GM19238 (cell line): ENCODE results near the gene SPINK1.
A peak's percentile ranks its signal among the peaks of the same experiment; 100 is the strongest.
"Not testable (repeated sequence)": the region's sequence is repeated elsewhere in the genome, so short reads cannot be mapped to it uniquely, and the experiment has no call there.

Experiments
- DNase-seq: peaks from one replicate; pipeline ENCODE4 v3.0.0; 2011; ENCODE audit warnings: low spot score; ENCODE audit not compliant: insufficient read length

SPINK1 gene

GRCh38 chr5:147809830-147810666 lies 21.4 kb downstream of the SPINK1 start:
- DNase-seq: no peak

DNA sequence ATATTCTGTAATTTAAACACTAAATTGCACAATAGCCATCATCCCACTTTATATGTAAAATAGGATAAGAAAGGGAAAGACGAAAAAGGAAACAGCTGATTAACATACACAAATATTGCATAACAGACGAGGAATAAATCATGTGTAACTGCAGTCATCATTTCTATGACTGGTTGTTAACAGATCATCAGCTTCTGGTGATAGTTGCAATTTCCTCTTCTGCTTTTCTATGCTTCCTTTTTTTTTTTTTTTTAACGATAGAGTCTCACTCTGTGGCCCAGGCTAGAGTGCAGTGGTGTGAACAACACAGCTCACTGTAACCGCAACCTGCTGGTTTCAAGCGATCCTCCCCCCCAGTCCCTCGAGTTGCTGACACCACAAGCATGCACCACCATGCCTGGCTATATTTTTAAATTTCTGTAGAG lies 26.4 kb downstream of the SPINK1 start:
- no peak for DNase-seq

- no peak for DNase-seq
Observed at GRCh38 chr5:147804334-147804733, 27.1 kb downstream of the SPINK1 start.

DNA sequence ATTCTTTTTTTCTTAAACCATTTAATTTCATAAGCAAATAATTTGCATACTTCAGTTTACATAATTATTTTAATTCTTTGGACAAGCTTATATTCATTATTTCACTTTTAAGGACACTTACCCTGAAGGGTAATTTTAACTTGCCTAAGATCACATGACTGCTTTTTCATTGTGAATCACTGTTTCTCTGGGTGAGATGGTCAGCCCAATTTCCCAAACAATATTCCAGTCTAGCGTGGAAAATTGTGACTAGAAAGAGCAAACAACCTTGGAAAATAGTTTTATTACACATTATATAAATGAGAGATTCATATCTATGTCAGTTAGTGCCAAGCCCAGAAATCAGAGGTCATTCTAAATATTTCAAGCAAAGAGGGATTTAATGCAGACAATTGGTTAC lies 27.5 kb downstream of the SPINK1 start:
- DNase-seq: no peak

GRCh38 chr5:147803161-147803560 lies 28.3 kb downstream of the SPINK1 start:
- DNase-seq: not testable (repeated sequence)

GRCh38 chr5:147801461-147801860 lies 30.0 kb downstream of the SPINK1 start:
- no peak for DNase-seq

- no peak for DNase-seq
Observed at GRCh38 chr5:147800491-147800890, 31.0 kb downstream of the SPINK1 start.

GRCh38 chr5:147796556-147797308 lies 34.7 kb downstream of the SPINK1 start:
- DNase-seq: no peak

DNA sequence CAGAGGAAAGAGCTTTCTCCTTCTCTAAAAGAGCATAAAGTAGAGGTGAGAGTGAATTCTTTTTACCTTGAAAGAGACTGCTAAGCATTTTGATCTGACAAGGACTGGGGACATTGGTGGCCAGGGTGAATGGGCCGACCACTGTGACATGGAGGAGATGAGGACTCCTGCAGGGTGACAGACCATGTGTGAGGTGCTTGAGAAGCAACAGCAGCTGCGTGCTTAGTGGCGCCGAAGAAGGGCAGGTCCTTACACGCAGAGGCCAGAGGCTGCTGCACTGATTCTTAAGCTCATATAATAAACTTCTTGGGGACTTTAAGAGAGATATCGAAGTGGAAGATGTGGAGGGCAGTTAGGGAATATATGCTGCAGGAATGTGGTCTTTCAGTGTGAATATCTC lies 40.3 kb downstream of the SPINK1 start:
- no peak for DNase-seq

DNA sequence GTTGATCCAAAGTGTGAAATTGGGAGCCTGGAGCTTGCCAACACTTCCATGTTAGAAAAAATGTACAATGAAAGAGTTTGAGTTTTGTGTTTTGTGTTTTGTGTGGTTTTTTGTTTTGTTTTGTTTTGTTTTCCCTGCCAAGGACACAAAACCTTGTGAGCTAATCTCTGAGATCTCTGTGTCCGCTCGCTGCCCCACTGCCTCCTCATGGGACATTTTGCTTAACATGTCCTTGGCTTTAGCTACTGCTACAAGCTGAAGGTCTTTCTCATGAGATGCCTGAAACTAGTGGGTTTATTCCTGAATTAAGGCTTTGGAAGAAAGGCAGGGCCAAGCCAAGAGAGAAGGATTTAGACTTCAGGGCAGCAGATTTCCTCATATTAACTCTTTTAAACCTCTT lies 41.7 kb downstream of the SPINK1 start:
- DNase-seq: no peak

GRCh38 chr5:147788023-147788422 lies 43.4 kb downstream of the SPINK1 start:
- no peak for DNase-seq

GRCh38 chr5:147786142-147786541 lies 45.3 kb downstream of the SPINK1 start:
- no peak for DNase-seq

DNA sequence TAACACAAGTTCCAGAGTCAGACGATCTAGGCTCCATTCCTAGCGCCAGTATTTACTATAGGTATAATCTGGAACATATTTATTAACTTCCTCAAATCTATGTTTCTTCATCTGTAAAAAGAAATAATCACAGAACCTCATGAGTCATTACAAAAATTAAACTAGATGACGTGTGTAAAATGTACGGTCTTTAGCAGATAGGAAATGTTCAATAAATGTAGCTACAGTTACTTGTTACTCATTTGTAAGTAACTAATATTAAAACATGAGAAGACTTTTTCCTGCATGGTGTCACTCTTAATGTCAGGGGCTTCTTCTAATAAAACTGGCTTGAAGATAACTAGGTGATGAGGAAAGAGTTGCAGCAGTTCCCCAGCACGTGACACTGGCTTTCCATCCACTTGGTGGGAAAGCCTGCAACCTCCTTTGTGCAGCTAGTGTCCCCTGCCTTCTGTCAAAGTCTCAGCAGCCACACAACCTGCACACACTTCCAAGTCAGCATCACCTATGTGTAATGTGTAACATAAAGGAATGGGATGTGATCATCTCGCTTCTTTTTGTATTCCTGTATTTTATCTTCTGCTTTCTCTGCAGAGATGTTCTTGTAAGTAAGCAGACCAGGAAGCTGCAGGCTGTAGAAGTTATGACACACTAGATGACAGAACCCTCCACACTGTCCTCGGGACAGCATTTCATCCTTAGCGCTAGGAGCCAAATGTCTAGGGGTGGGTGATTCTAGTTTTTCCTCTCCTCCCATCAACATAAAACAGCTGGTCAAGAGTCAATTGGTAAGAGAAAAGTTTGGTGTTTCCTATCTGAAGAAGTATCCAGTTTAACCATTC lies 47.1 kb downstream of the SPINK1 start:
- DNase-seq: no peak

DNA sequence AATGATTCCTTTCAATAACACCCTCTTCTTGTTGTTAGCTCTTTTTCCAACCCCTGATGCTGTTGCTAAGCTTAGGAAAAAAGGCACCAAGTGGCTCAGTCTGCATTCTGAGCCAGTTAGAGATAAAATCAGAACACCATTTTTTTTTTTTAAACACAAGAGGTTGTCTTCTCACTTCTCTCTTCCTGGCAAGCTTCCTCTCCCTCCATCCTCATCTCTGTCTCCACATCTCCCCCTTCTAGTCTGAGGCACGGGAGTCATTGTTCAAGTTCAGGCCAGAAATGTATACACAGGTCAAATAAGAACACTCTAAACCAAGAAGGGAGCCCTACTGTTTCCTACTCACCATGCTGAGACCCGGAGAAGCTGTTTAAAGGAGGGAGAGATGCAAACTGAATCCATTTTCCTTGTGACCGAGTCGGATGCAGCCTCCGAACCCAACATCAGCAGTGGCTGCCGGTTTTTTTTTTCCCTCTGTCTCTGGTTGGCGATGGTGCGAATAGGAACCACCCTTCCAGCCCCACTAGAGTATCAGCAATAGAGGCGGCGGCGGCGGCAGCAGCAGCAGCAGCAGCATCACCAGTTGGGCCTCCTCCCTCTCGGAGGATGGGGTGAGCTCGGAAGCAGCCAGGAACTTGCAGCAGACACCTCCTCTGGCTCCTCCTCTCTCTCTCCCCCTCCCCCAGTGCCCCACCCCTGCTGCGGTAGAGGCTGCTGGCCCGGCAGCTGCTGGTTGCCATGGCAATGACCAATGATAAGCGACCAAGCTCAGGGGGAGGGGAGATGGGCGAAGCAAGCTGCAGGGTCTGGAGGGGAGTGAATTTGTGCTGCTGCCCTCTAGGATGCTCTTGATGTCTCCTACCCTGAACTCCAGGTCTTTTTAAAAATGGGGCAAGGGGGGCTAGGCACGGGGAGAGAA lies 49.1 kb downstream of the SPINK1 start, which contains the start of gene JAKMIP2:
TSS of gene JAKMIP2 (minus strand) at position 619 of the 919 bp plus-strand sequence. CDS start 110,922 bp downstream, outside the sequence.
- peak; percentile 10 for DNase-seq

DNA sequence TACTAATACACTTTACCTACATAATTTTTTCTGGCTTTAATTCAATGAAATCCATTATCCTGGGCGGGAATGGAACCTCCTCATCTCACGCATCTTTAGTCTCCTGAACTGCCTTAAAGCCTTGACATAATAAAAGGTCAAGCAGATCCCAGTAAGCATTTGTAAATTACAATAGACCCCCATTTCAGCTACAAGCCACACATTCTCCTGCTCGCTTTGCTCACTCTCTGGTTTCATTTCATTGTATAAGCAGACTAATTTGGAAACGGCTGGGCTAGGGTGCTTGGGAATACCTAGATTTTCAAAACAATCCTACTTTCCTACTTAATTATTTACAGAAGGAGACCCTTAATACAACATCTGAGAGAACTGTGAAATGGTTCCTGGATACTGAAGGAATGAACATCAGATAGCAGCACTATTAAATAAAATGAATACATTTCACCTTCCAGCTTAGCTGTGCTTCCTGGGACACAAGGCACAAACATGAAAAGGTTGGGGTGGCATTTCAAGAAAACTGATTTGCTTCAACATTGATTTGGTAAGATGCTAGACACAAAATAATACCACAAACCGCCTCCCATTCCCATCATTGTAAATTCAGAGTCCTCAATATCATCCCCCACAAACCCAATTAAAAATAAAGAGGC lies 50.4 kb downstream of the SPINK1 start:
- no peak for DNase-seq

DNA sequence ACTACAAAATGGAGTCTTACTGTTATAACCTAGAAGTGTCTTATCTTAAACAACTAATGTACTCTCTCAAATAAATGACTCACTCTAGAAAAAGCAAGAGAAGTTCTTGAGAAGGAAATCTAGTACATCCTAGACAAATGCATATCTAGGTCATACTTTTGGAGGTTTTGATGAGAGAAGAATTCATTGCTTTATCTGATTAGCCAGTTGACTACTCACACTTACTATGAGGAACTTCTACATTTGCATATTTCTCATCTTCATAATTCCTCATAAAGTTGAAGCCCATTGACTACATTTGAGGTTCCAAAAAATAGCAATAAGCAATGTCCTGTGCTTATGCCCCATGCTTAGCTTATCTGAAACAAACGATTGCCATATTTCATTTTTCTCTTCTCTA lies 51.8 kb downstream of the SPINK1 start:
- no peak for DNase-seq

- no peak for DNase-seq
Observed at GRCh38 chr5:147776989-147777388, 54.5 kb downstream of the SPINK1 start.
